NCI-H128 (cell line): ENCODE measurements around the gene CRISPLD2.
A peak's percentile ranks its signal among the peaks of the same experiment; 100 is the strongest.

Experiments used
- DNase-seq: peaks from one replicate; lab custom pipeline; 2025; ENCODE audit not compliant: unreplicated experiment; lab: John Stamatoyannopoulos, UW

CRISPLD2 gene

GRCh38 chr16:84819644-84820304 is at the start of gene CRISPLD2:
CRISPLD2 (plus strand) TSS chr16:84819985; CDS start chr16:84838496, 18,511 bp downstream.
- DNase-seq = peak; percentile 43

GRCh38 chr16:84773312-84773711 is 46.5 kb upstream of the CRISPLD2 start:
- no peak for DNase-seq

- no peak for DNase-seq
Measured at GRCh38 chr16:84774810-84775209, 45.0 kb upstream of the CRISPLD2 start.

GRCh38 chr16:84775262-84775810 is 44.4 kb upstream of the CRISPLD2 start:
- no peak for DNase-seq

GRCh38 chr16:84777435-84777834 is 42.4 kb upstream of the CRISPLD2 start:
- DNase-seq = no peak

GRCh38 chr16:84778720-84779119 is 41.1 kb upstream of the CRISPLD2 start:
- DNase-seq = no peak

GRCh38 chr16:84780063-84780462 is 39.7 kb upstream of the CRISPLD2 start:
- no peak for DNase-seq

- no peak for DNase-seq
Measured at GRCh38 chr16:84780544-84781376, 39.0 kb upstream of the CRISPLD2 start.

- DNase-seq = no peak
Measured at GRCh38 chr16:84782846-84783245, 36.9 kb upstream of the CRISPLD2 start.

GRCh38 chr16:84785843-84786581 is 33.8 kb upstream of the CRISPLD2 start:
- DNase-seq = peak; percentile 52

GRCh38 chr16:84786605-84787262 is 33.1 kb upstream of the CRISPLD2 start:
- no peak for DNase-seq

- DNase-seq = no peak
Measured at GRCh38 chr16:84787263-84787622, 32.5 kb upstream of the CRISPLD2 start.

- DNase-seq = no peak
Measured at GRCh38 chr16:84788920-84789391, 30.8 kb upstream of the CRISPLD2 start.

GRCh38 chr16:84789431-84789830 is 30.4 kb upstream of the CRISPLD2 start:
- DNase-seq = no peak

GRCh38 chr16:84790301-84790700 is 29.5 kb upstream of the CRISPLD2 start:
- DNase-seq = no peak

- no peak for DNase-seq
Measured at GRCh38 chr16:84791088-84791487, 28.7 kb upstream of the CRISPLD2 start.

GRCh38 chr16:84791501-84791900 is 28.3 kb upstream of the CRISPLD2 start:
- no peak for DNase-seq

GRCh38 chr16:84794186-84794585 is 25.6 kb upstream of the CRISPLD2 start:
- no peak for DNase-seq

GRCh38 chr16:84794626-84795025 is 25.2 kb upstream of the CRISPLD2 start:
- no peak for DNase-seq

- no peak for DNase-seq
Measured at GRCh38 chr16:84795329-84796053, 24.3 kb upstream of the CRISPLD2 start.
